Cardiac septum (tissue), 1 donor: ENCODE data around the gene HCST. TPM values are rescaled to one million over a fixed set of nuclear protein-coding genes. Genes with fewer than 3 reads are reported as not detected.

Experiments used
- DNase-seq: peaks from one replicate; pipeline ENCODE4 v3.0.0-alpha.2; 2020; ENCODE audit warnings: low spot score
- intact Hi-C: fragments of 100-400 bp; cut with DNase I; formaldehyde crosslinking; loops from one replicate; pipeline ENCODE4 v1.14.0; 2022
- total RNA-seq: library from RNA; stranded (reverse); fragmentation: NEBNext Ultra II Directional; extraction: Animal tissue kit (Norgen Biotek cat#: 25700); gene quantifications from one replicate; pipeline ENCODE4 v1.2.1, GENCODE V29; 2021
- donor health status: DM: no; HTN: no; CAD: no.

The HCST gene
- total RNA-seq, 1 donor from 2014 or later = 5.4 TPM

DNA sequence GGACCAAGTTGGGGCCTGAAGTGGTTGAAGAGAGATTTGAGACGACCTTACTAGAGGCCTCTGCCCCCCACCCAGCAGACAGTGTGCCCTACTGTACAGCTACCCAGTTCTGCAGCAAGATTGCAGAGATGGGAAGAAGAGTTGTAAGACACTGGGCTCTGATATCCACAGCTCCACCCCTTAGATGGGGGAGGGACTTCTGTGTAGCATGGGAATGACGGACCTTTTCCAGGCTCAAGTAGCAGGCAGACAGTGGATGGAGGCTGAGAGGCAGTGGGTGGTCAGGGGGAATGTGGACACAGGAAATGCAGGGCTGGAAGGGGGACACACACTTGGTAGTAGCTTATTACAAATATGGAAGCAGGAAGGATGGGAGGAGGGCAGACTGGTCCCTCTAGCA is 46.8 kb downstream of the HCST start:
- DNase-seq = no peak
- intact Hi-C loops = no loop called here

Other genes with a start within 250 kb of the HCST start
- gene UPK1A, start 236.0 kb upstream of the HCST start, total RNA-seq = not detected
- gene ZBTB32, start 198.0 kb upstream of the HCST start, total RNA-seq = 0.13 TPM
- gene KMT2B, start 184.5 kb upstream of the HCST start, total RNA-seq = 19.9 TPM
- 4.2 TPM for gene IGFLR1, start 160.1 kb upstream of the HCST start, total RNA-seq
- gene U2AF1L4, start 157.1 kb upstream of the HCST start, total RNA-seq = 24.9 TPM
- 43.2 TPM for gene PSENEN, start 156.9 kb upstream of the HCST start, total RNA-seq
- gene LIN37, start 154.0 kb upstream of the HCST start, total RNA-seq = 9.6 TPM
- 863 TPM for gene HSPB6, start 145.5 kb upstream of the HCST start, total RNA-seq
- 11.7 TPM for gene PROSER3, start 144.4 kb upstream of the HCST start, total RNA-seq
- 8.8 TPM for gene ARHGAP33, start 127.0 kb upstream of the HCST start, total RNA-seq
- gene PRODH2, start 89.7 kb upstream of the HCST start, total RNA-seq = not detected
- not detected for gene NPHS1, start 50.0 kb upstream of the HCST start, total RNA-seq
- not detected for gene KIRREL2, start 45.6 kb upstream of the HCST start, total RNA-seq
- 39.9 TPM for gene APLP1, start 34.0 kb upstream of the HCST start, total RNA-seq
- 3.1 TPM for gene NFKBID, start 2.0 kb upstream of the HCST start, total RNA-seq
- gene TYROBP, start 5.8 kb downstream of the HCST start, total RNA-seq = 16.9 TPM
- gene LRFN3, start 33.8 kb downstream of the HCST start, total RNA-seq = 8.8 TPM
- 11.0 TPM for gene SDHAF1, start 92.7 kb downstream of the HCST start, total RNA-seq
- 0.13 TPM for gene SYNE4, start 106.3 kb downstream of the HCST start, total RNA-seq
- gene ALKBH6, start 111.7 kb downstream of the HCST start, total RNA-seq = 10.9 TPM
- 7.1 TPM for gene CLIP3, start 130.3 kb downstream of the HCST start, total RNA-seq
- gene THAP8, start 151.8 kb downstream of the HCST start, total RNA-seq = 3.9 TPM
- 6.1 TPM for gene WDR62, start 152.4 kb downstream of the HCST start, total RNA-seq
- gene OVOL3, start 208.6 kb downstream of the HCST start, total RNA-seq = not detected
- 98.7 TPM for gene POLR2I, start 212.3 kb downstream of the HCST start, total RNA-seq
- 142 TPM for gene TBCB, start 212.9 kb downstream of the HCST start, total RNA-seq
- gene CAPNS1, start 237.5 kb downstream of the HCST start, total RNA-seq = 892 TPM
- gene COX7A1, start 249.9 kb downstream of the HCST start, total RNA-seq = 1,917 TPM